ENCODE measurements around the gene PF4V1. TPM values are rescaled to one million over a fixed set of nuclear protein-coding genes. Genes with fewer than 3 reads are reported as not detected.

PF4V1 gene
- total RNA-seq, 3 donors from 2014 or later, result not detected

GRCh38 chr4:73869130-73870055, 16.3 kb downstream of the PF4V1 start, which contains the start of gene CXCL1:
CXCL1 (plus strand) TSS chr4:73869393; CDS start chr4:73869471, 78 bp downstream.
- Histone ChIP-seq H3K27ac (peak within 1 kb of the TSS; percentile 22 to 79), H3K4me3 (peak within 1 kb of the TSS; percentile 49 to 80 (median 73)), H3K9me3 (no peaks in the 10 kb centered on the region), H3K36me3 (no peaks in the 10 kb centered on the region), H3K27me3 (no peaks in the 10 kb centered on the region), H3K4me1 (no peaks in the 10 kb centered on the region)
- TF ChIP-seq CTCF (IDR thresholded peaks at IDR 0.05) (no peak), POLR2A (IDR thresholded peaks at IDR 0.05) (no peak), POLR2AphosphoS5 (IDR thresholded peaks at IDR 0.05) (no peak)
- intact Hi-C loops (cut with DNase I; ENCODE audit: low total_unique reads), result no loop called here
- DNase-seq (ENCODE audit: low spot score in 2 of 2), result no peak

GRCh38 chr4:73870260-73870659, 17.2 kb downstream of the PF4V1 start:
- H3K27me3 ChIP-seq, result no peaks in the 10 kb centered on the region
- DNase-seq (ENCODE audit: low spot score in 2 of 2), result no peak
- peak overlapping the region in 1 of 2 donors; percentile 79 for H3K27ac ChIP-seq
- intact Hi-C loops (cut with DNase I; ENCODE audit: low total_unique reads), result no loop called here
- no peaks in the 10 kb centered on the region for H3K9me3 ChIP-seq
- H3K4me1 ChIP-seq, result no peaks in the 10 kb centered on the region
- peak overlapping the region in 2 of 3 donors; percentile 73 to 80 for H3K4me3 ChIP-seq
- TF ChIP-seq POLR2A (IDR thresholded peaks at IDR 0.05) (no peak), POLR2AphosphoS5 (IDR thresholded peaks at IDR 0.05) (no peak), CTCF (IDR thresholded peaks at IDR 0.05) (no peak)
- H3K36me3 ChIP-seq, result no peaks in the 10 kb centered on the region

- Histone ChIP-seq H3K36me3 (no peaks in the 10 kb centered on the region), H3K4me1 (no peaks in the 10 kb centered on the region), H3K27me3 (no peaks in the 10 kb centered on the region), H3K9me3 (no peaks in the 10 kb centered on the region), H3K27ac (no peak overlapping the region), H3K4me3 (peak overlapping the region in 2 of 3 donors; percentile 73 to 80)
- TF ChIP-seq CTCF (IDR thresholded peaks at IDR 0.05) (no peak), POLR2A (IDR thresholded peaks at IDR 0.05) (no peak)
- intact Hi-C loops (cut with DNase I; ENCODE audit: low total_unique reads), result no loop called here
- no peak for DNase-seq (ENCODE audit: low spot score in 2 of 2)
Measured at GRCh38 chr4:73870768-73871167, 17.7 kb downstream of the PF4V1 start.

- Histone ChIP-seq H3K4me1 (no peaks in the 10 kb centered on the region), H3K36me3 (no peaks in the 10 kb centered on the region), H3K4me3 (no peak overlapping the region), H3K27ac (no peak overlapping the region), H3K27me3 (no peaks in the 10 kb centered on the region), H3K9me3 (no peaks in the 10 kb centered on the region)
- DNase-seq (ENCODE audit: low spot score in 2 of 2), result no peak
- intact Hi-C loops (cut with DNase I; ENCODE audit: low total_unique reads), result no loop called here
- TF ChIP-seq CTCF (IDR thresholded peaks at IDR 0.05), result no peak
- no peak for TF ChIP-seq POLR2A (IDR thresholded peaks at IDR 0.05)
- TF ChIP-seq POLR2AphosphoS5 (IDR thresholded peaks at IDR 0.05), result no peak
Measured at GRCh38 chr4:73871511-73872310, 18.6 kb downstream of the PF4V1 start.

All from breast epithelium (tissue), 4 donors.